Umbilical cord (tissue), 1 donor: Measurements from ENCODE around the gene MYO1A. TPM values are rescaled to one million over a fixed set of nuclear protein-coding genes. Genes with fewer than 3 reads are reported as not detected.

Experiments
- total RNA-seq: library from RNA; depleted of rRNA; stranded (reverse); fragments of >200 nt; gene quantifications from one replicate; pipeline ENCODE4 v1.2.3, GENCODE V29; 2014; ENCODE audit warnings: low replicate concordance; ENCODE audit not compliant: insufficient read depth

Gene MYO1A
- total RNA-seq, 1 donor from 2014 or later: 5.8 TPM

Other genes with a start within 250 kb of the MYO1A start
- gene SDR9C7, start 115.7 kb downstream of the MYO1A start, total RNA-seq: not detected
- 0.96 TPM for gene RDH16, start 92.5 kb downstream of the MYO1A start, total RNA-seq
- gene ZBTB39, start 43.6 kb downstream of the MYO1A start, total RNA-seq: 6.7 TPM
- 6.5 TPM for gene TAC3, start 33.6 kb downstream of the MYO1A start, total RNA-seq
- gene NEMP1, start 28.7 kb upstream of the MYO1A start, total RNA-seq: 7.5 TPM
- gene NAB2, start 39.0 kb upstream of the MYO1A start, total RNA-seq: 27.9 TPM
- gene STAT6, start 61.2 kb upstream of the MYO1A start, total RNA-seq: 83.8 TPM
- gene LRP1, start 78.4 kb upstream of the MYO1A start, total RNA-seq: 277 TPM
- gene LRP1-AS, start 97.5 kb upstream of the MYO1A start, total RNA-seq: 1.2 TPM
- gene NXPH4, start 166.7 kb upstream of the MYO1A start, total RNA-seq: not detected
- gene SHMT2, start 179.6 kb upstream of the MYO1A start, total RNA-seq: 156 TPM
- gene STAC3, start 201.1 kb upstream of the MYO1A start, total RNA-seq: not detected